GM10266 (cell line): Measurements from ENCODE around the gene CUL2.

Source experiments
- DNase-seq: peaks from one replicate; pipeline ENCODE4 v3.0.0; 2012; ENCODE audit errors: extremely low spot score
- TF ChIP-seq, protein P1 (sequence below): IDR thresholded peaks from 2 replicates; pipeline ENCODE4 v1.5.1; 2012; ENCODE audit warnings: mild to moderate bottlenecking, low read depth; ENCODE audit not compliant: control insufficient read depth, insufficient read depth; ENCODE audit errors: missing control alignments

CUL2 gene

DNA sequence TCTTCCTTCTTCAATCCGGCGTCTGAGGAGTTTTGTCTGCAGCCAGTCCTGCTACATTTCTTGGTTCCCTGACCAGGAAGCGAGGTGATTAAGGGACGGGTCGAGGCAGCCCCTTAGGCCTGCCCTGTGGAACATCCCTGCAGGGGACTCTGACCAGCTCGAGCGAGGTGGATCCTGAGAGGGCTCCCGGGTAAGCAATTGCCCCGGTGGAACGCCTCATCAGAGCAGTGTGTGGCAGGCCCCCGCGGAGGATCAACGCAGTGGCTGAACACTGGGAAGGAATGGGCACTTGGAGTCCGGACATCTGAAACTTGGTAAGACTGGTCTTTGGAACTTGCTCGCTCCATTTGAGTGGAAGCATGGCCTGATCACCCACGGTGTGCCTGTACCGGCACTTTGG, 121.0 kb downstream of the CUL2 start:
- TF ChIP-seq, protein P1, sequence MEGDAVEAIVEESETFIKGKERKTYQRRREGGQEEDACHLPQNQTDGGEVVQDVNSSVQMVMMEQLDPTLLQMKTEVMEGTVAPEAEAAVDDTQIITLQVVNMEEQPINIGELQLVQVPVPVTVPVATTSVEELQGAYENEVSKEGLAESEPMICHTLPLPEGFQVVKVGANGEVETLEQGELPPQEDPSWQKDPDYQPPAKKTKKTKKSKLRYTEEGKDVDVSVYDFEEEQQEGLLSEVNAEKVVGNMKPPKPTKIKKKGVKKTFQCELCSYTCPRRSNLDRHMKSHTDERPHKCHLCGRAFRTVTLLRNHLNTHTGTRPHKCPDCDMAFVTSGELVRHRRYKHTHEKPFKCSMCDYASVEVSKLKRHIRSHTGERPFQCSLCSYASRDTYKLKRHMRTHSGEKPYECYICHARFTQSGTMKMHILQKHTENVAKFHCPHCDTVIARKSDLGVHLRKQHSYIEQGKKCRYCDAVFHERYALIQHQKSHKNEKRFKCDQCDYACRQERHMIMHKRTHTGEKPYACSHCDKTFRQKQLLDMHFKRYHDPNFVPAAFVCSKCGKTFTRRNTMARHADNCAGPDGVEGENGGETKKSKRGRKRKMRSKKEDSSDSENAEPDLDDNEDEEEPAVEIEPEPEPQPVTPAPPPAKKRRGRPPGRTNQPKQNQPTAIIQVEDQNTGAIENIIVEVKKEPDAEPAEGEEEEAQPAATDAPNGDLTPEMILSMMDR = no peak

DNA sequence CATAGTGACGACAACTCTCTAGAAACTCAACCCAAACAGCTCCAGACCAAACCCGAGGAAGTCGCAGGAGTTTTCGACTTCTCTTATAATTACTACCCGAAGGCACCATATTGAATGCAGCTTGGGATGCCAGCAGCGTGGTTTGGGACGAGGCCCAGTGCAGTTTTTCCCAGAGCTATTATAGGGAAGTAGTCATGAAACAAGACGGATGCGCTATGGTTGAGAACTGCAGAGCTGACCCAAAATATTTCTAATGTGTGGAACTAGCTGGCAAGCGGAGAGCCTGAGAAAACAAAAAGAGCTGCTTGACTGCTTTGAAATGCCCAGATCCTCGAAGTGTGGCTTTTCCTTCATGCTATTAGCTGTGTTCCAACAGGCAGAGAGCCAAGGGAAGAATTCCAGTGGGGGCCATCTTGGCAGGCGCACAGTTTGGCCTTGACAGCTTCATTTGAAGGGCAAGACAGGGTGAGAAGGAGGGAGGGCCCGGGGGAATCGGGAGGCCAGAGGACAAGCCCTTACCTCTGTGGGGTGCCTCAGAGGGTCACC, 122.7 kb downstream of the CUL2 start:
- TF ChIP-seq, protein P1 = no peak
- no peak for DNase-seq

More for the DNA sequence above, 121.0 kb downstream of the CUL2 start:
- no peak for DNase-seq

DNA sequence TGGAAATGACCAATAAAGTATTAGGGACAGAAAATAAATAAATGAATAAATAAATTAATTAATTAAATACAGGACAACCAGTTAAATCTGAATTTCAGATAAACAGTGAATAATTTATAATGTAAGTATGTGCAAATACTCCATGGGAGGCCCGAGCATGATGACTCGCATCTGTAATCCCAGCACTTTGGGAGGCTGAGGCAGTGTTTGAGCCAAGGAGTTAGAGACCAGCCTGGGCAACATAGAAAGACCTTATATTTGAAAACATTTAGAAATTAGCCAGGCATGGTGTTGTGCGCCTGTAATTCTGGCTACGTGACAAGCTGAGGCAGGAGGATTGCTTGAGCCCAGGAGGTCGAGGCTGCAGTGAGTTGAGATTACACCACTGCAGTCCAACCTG, 123.7 kb downstream of the CUL2 start:
- DNase-seq = no peak
- TF ChIP-seq, protein P1 = no peak

DNA sequence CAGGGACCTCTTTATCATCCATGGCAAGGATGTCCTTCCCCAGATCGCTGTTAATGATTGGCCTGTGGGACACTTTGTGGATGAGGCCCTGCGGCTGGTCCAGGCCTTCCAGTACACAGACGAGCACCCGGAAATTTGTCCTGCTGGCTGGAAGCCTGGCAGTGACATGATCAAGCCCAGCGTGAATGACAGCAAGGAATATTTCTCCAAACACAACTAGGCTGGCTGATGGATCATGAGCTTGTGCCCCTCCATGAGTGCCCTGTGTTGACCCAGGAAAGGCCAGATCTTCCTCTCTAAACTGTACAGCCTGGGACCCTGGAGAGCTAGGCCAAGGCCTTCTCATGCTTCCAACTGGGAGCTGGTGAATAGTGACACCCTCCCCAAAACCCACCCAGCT, 124.1 kb downstream of the CUL2 start:
- TF ChIP-seq, protein P1 = no peak
- no peak for DNase-seq

DNA sequence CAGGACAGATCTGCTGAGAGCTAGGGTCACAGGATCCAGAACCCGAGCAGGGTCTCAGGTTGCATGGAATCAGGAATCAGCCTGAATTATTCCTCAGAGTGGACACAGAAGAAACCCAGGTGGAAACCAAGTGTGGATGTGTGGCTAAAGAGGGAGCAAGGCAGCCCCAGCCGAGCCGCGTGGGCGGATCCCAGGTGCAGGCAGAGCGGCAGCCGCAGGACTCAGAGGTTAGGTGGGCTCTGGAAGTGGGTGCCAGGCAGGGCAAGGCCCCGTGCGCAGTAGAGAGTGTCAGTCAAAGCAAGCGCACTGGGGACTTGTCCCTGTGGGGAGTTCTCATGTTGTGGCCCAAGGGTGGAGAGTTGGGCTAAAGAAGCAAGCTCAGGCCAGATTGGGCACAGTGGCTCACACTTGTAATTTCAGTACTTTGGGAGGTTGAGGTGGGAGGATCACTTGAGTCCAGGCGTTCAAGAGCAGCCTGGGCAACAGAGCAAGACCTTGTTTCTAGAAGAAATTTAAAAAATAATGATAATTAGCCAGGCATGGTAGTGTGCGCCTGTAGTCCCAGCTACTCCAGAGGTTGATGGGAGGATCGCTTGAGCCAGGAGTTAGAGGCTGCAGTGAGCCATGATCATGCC, 125.9 kb downstream of the CUL2 start:
- TF ChIP-seq, protein P1 = no peak
- DNase-seq = no peak

DNA sequence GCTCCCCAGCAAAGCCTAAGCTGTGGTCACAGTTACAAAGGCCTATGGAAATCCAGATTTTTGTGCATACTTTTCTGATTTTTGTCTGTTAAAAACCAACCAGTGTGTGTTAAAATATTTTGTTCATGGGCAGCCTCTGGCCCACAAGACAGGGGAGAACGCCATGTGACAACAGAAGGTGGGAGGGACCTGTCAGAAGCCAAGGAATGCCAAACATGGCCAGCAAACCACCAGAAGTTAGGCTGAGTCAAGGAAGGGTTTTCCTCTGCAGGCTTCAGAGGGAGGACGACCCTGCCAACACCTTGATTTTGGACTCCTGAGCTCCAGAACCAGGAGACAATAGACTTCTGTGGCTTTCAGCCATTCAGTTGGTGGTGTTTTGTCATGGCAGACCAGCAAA, 127.3 kb downstream of the CUL2 start:
- TF ChIP-seq, protein P1 = no peak
- no peak for DNase-seq

DNA sequence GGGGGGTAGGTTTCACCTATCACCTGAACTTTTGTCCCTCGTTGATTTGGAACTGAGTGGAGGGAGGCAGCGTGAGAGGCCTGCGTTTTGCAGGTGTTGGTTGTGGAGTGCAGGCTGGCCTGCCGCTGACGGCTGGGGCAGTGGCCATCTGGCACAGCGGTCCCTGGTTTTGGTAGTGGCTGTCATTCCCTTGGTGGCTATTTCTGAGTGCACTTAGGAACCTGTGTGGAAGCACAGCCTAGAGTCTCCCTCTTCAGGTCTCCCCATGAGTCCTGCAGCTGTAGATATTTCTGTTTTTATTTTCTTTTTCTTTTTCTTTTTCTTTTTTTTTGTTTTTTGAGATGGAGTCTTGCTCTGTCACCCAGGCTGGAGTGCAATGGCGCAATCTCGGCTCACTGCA, 129.2 kb downstream of the CUL2 start:
- TF ChIP-seq, protein P1 = peak; percentile 10
- no peak for DNase-seq
